Rectal smooth muscle tissue (tissue), 1 donor: ENCODE data around the gene XPO1.
"Not testable (repeated sequence)": the region's sequence is repeated elsewhere in the genome, so short reads cannot be mapped to it uniquely, and the experiment has no call there.

Source experiments
- H3K27ac ChIP-seq: one replicate; pipeline ENCODE4 v1.7.0; 2013; ENCODE audit warnings: low read depth, low read length, inconsistent platforms
- H3K27me3 ChIP-seq: one replicate; pipeline ENCODE4 v1.7.0; 2013; ENCODE audit warnings: low read length; ENCODE audit not compliant: control insufficient read depth, insufficient read depth
- H3K36me3 ChIP-seq: one replicate; pipeline ENCODE4 v1.7.0; 2013; ENCODE audit warnings: low read length; ENCODE audit not compliant: control insufficient read depth, insufficient read depth
- H3K4me1 ChIP-seq: one replicate; pipeline ENCODE4 v1.7.0; 2013; ENCODE audit warnings: low read length; ENCODE audit not compliant: control insufficient read depth, insufficient read depth
- H3K4me3 ChIP-seq: one replicate; pipeline ENCODE4 v1.7.0; 2013; ENCODE audit warnings: low read length
- H3K9ac ChIP-seq: one replicate; pipeline ENCODE4 v1.7.0; 2013; ENCODE audit warnings: low read length

The XPO1 gene

DNA sequence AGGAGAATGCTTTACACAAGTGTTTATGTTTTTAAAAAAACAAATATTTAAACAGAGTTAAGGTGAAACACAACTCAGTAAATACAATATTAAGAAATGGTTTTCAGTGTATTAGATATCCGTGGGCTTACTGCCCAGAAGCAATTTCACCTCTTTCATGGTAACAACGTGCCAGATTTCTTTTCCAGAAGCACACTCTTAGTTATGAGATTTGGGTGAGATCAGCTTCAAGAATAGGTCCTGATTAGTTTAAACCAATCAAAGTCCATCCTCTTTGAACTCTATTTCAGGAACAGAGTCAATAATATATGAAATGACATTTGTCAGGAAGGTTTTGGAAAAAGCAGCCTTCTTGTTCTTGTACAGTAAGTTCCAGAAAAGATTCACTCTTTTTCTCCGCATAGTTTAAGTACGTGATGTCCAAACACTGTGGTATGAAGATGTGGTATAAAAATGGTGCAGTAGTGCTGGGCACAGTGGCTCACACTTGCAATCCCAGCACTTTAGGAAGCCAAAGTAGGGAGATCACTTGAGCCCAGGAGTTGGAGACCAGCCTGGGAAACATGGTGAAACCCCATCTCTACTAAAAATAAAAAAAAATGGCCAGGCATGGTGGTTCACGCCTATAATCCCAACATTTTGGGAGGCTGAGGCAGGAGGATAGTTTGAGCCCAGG is 81.9 kb downstream of the XPO1 start:
- no peak overlapping the region for H3K4me3 ChIP-seq
- H3K4me1 ChIP-seq: peaks cover 3% of the 10 kb centered on the region
- H3K36me3 ChIP-seq: no peaks in the 10 kb centered on the region
- no peak overlapping the region for H3K9ac ChIP-seq
- H3K27ac ChIP-seq: no peak overlapping the region
- H3K27me3 ChIP-seq: no peaks in the 10 kb centered on the region

DNA sequence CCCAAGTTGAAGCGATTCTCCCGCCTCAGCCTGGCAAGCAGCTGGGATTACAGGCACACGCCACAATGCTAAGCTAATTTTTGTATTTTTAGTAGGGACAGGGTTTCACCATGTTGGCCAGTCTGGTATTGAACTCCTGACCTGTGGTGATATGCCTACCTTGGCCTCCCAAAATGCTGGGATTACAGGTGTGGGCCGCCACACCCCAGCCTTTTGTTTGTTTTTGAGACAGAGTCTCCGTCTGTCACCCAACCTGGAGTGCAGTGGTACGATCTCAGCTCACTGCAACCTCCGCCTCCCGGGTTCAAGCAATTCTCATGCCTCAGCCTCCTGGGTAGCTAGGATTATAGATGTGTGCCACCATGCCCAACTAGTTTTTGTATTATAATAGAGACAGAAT is 83.2 kb downstream of the XPO1 start:
- H3K36me3 ChIP-seq, H3K27ac ChIP-seq, H3K4me3 ChIP-seq, H3K4me1 ChIP-seq, H3K9ac ChIP-seq, H3K27me3 ChIP-seq: not testable (repeated sequence)

DNA sequence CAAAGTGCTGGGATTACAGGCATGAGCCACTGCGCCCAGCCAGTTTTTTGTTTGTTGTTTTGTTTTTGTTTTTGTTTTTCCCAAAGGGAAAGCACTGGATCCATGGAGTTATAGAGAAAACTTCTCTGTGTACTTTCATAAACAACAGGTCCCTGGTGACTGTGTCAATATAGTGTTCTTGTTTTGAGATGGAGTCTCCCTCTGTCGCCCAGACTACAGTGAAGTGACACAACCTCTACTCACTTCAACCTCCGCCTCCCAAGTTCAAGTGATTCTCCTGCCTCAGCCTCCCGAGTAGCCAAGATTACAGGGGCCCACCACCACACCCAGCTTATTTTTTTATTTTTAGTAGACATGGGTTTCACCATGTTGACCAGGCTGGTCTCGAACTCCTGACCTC is 83.8 kb downstream of the XPO1 start:
- H3K4me1 ChIP-seq: peaks cover 3% of the 10 kb centered on the region
- no peak overlapping the region for H3K9ac ChIP-seq
- H3K36me3 ChIP-seq: no peaks in the 10 kb centered on the region

DNA sequence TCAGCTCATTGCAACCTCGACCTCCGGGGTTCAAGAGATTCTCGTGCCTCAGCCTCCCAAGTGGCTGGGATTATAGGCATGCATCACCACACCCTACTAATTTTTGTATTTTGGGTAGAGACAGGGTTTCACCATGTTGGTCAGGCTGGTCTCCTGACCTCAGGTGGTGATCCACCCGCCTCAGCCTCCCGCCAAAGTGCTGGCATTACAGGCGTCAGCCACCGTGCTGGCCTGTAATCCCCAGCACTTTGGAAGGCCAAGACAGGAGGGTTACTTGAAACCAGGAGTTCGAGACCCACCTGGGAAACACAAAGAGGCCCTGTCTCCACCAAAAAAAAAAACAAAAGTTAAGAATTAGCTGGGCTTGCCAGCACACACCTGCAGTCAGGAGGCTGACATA is 85.8 kb downstream of the XPO1 start:
- Histone ChIP-seq H3K36me3 (no peaks in the 10 kb centered on the region), H3K27me3 (no peaks in the 10 kb centered on the region), H3K4me1 (peaks cover 3% of the 10 kb centered on the region), H3K27ac (no peak overlapping the region), H3K9ac (no peak overlapping the region), H3K4me3 (no peak overlapping the region)

More for the DNA sequence above, 83.8 kb downstream of the XPO1 start:
- Histone ChIP-seq H3K4me3 (no peak overlapping the region), H3K27ac (no peak overlapping the region), H3K27me3 (no peaks in the 10 kb centered on the region)

DNA sequence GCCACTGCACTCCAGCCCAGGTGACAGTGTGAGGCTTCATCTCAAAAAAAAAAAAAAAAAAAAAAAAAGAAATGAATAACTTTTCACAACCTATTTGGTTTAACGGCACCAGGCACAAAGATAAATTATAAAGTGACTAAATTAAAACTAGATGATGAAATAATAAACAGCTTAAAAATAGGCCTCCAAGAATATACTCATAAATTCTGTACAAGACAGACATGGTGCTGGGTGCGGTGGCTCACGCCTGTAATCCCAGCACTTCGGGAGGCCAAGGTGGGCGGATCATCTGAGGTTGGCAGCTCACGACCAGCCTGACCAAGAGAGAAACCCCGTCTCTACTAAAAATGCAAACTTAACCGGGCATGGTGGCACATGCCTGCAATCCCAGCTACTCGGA is 87.0 kb downstream of the XPO1 start:
- peaks cover 3% of the 10 kb centered on the region for H3K4me1 ChIP-seq
- no peaks in the 10 kb centered on the region for H3K36me3 ChIP-seq
- H3K27ac ChIP-seq: no peak overlapping the region
- H3K4me3 ChIP-seq: no peak overlapping the region
- H3K9ac ChIP-seq: no peak overlapping the region
- H3K27me3 ChIP-seq: no peaks in the 10 kb centered on the region

DNA sequence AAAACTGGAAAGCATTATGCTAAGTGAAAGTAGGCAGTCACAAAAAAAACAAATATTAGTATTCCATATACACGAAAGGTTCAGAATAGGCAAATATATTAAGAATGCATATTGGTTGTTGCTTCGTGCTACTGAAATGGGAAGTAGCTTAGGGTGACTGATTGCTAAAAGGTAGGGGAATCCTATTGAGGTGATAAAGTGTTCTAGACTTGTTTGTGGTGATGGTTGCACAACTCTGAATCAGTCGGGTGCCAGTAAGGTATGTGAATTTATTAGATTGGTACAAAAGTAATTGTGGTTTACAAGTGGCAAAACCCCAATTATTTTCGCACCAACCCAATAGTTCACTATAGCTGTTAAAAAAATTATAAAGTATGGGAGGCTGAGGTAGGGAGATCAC is 88.0 kb downstream of the XPO1 start:
- Histone ChIP-seq H3K4me3 (no peak overlapping the region), H3K4me1 (no peaks in the 10 kb centered on the region), H3K9ac (no peak overlapping the region), H3K36me3 (no peaks in the 10 kb centered on the region), H3K27ac (no peak overlapping the region), H3K27me3 (no peaks in the 10 kb centered on the region)

DNA sequence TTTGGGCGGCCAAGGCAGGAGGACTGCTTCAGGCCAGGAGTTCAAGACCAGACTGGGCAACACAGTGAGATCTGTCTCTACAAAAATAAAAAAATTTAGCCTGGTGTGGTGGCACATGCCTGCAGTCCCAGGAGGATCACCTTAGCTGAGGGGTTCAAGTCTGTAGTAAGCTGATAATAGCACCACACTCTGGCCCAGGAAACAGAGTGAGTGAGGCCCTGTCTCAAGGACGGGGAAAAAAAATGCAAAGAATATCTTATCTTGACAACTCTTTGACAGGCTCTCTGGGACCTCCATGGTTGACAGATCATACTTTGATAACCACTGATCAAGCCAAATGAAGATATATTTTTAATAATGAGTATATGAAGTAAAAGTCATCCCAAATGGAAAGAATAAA is 89.9 kb downstream of the XPO1 start:
- Histone ChIP-seq H3K27ac (no peak overlapping the region), H3K27me3 (no peaks in the 10 kb centered on the region), H3K9ac (no peak overlapping the region), H3K36me3 (no peaks in the 10 kb centered on the region), H3K4me1 (no peaks in the 10 kb centered on the region), H3K4me3 (no peak overlapping the region)

DNA sequence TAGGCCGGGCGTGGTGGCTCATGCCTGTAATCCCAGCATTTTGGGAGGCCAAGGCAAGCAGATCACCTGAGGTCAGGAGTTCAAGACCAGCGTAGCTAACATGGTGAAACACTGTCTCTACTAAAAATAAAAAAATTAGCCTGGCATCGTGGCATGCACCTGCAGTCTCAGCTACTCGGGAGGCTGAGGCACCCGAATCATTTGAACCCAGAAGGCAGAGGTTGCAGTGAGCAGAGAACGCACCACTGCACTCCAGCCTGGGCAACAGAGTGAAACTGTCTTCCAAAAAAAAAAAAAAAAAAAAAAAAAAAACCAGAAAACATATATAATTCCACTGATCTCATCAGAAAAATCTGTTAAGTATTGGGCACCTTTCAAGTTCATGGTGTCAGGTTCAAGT is 91.2 kb downstream of the XPO1 start:
- not testable (repeated sequence) for H3K36me3 ChIP-seq, H3K27me3 ChIP-seq, H3K4me3 ChIP-seq, H3K9ac ChIP-seq, H3K27ac ChIP-seq, H3K4me1 ChIP-seq

DNA sequence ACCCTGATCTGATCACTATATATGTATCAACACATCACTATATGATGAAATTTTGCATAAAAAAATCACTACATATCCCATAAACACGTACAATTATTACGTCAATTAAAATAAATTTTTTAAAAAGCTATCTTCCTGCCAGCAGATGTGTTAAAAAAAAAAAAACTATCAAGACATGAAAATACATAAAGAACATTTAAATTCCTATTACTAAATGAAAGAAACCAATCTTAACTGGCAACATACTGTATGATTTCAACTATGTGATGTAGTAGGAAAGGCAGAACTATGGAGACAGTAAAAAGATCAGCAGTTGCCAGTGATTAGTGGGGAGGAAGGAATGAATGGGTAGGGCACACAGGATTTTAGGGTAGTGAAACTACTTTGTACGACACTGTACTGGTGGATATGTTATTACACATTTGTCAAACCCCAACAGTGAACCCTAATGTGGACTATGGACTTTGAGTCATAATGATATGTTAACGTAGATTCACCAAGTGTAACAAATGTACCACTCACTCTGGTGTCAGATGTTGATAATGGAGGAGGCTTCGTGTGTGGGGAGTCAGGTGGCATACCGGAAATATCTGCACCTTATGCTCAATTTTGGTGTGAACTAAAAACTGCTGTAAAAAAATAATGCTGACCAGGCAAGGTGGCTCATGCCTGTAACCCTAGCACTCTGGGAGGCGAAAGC is 94.7 kb downstream of the XPO1 start:
- Histone ChIP-seq H3K9ac (no peak overlapping the region), H3K4me3 (no peak overlapping the region), H3K27me3 (no peaks in the 10 kb centered on the region), H3K36me3 (no peaks in the 10 kb centered on the region), H3K27ac (no peak overlapping the region), H3K4me1 (no peaks in the 10 kb centered on the region)

DNA sequence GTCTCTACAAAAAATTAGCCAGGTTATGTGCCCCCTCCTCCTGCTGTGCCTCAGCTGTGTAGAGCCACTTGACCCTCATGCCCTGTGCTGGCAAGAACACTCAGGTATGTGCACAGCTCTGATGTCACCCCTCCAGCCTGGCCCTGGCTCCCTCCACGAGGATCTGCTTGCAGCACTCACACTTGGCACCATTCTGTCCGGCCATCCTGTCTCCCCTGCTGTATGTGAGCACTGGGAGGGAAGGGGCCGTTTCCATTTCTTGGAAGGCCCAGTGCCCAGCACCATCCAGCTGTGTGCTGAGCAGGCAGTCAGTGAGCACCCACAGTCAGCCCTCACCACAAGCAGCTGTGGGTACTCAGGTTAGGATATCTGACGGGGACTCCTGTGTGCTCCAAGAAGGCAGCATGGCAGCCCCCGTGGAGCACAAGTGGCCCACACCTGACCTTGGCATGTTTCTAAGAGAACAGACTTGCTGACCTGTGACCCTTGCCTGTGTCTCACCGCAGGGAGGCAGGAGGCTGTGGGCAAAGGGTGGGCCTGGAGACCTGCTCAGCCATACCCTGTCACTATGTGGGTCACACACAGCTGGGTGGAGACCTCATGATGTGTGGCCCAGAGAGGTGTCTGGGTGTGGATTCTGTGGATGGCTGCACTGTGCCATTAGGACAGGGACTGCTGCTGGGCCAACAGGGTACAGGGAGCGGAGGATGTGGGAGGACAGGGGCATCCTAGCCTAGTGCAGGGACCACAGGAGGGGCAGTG is 98.7 kb downstream of the XPO1 start:
- Histone ChIP-seq H3K4me1 (no peaks in the 10 kb centered on the region), H3K4me3 (no peak overlapping the region), H3K9ac (no peak overlapping the region), H3K27ac (no peak overlapping the region), H3K36me3 (no peaks in the 10 kb centered on the region), H3K27me3 (no peaks in the 10 kb centered on the region)

DNA sequence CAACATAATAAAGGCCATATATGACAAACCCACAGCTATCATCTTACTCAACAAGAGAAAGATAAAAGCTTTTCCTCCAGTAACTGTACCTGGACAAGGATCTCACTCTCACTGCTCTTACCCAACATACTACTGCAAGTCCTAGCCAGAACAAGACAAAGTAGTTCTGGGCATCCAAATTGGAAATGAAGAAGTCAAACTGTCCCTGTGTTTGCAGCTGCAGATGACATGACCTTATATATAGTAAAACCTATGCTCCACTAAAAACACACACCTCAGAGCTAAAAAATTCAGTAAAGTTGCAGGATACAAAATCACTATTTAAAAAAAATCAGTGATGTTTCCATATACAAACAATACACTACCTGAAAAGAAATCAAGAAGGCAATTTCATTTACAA is 99.5 kb downstream of the XPO1 start:
- Histone ChIP-seq H3K4me1 (no peaks in the 10 kb centered on the region), H3K27me3 (no peaks in the 10 kb centered on the region), H3K9ac (no peak overlapping the region), H3K36me3 (no peaks in the 10 kb centered on the region), H3K27ac (no peak overlapping the region), H3K4me3 (no peak overlapping the region)

DNA sequence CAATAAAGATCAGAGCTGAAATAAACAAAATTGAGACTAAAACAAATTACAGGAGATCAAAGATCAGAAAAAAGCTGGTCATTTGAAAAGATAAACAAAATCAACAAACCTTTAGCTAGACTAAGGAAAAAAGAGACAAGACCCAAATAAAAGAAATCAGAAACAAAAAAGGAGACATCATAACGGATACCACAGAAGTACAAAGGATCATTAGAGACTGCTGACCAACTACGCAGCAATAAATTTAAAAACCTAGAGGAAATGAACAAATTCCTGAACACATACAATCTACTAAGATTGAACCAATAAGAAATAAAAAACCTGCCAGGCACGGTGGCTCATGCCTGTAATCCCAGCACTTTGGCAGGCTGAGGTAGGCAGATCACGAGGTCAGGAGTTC is 101.0 kb downstream of the XPO1 start:
- H3K36me3 ChIP-seq: no peaks in the 10 kb centered on the region
- no peak overlapping the region for H3K4me3 ChIP-seq
- no peaks in the 10 kb centered on the region for H3K4me1 ChIP-seq
- no peak overlapping the region for H3K9ac ChIP-seq
- no peak overlapping the region for H3K27ac ChIP-seq
- no peaks in the 10 kb centered on the region for H3K27me3 ChIP-seq
